Measurements from ENCODE around the gene ACSS3.

DNA sequence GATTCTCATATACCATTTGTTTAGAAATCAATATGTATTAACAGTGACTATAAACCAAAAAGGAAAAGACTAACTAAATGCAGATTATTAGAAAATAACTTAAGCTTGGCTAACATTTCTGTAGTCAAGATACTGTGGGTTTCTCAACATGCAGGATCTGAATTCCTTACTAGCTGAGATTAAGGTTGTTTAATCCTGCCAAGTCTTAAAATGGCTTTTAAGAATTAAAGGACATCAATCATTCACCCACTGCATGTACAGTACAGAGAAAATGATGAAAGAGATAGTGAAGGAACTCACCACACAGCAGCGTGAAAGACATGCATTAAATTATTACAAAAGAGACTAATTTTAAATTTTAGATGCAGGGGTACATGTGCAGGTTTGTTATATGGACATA is 3.8 kb downstream of the ACSS3 start:
- TF ChIP-seq, protein P1, sequence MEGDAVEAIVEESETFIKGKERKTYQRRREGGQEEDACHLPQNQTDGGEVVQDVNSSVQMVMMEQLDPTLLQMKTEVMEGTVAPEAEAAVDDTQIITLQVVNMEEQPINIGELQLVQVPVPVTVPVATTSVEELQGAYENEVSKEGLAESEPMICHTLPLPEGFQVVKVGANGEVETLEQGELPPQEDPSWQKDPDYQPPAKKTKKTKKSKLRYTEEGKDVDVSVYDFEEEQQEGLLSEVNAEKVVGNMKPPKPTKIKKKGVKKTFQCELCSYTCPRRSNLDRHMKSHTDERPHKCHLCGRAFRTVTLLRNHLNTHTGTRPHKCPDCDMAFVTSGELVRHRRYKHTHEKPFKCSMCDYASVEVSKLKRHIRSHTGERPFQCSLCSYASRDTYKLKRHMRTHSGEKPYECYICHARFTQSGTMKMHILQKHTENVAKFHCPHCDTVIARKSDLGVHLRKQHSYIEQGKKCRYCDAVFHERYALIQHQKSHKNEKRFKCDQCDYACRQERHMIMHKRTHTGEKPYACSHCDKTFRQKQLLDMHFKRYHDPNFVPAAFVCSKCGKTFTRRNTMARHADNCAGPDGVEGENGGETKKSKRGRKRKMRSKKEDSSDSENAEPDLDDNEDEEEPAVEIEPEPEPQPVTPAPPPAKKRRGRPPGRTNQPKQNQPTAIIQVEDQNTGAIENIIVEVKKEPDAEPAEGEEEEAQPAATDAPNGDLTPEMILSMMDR (optimal IDR thresholded peaks at IDR 0.05 in 1 of 3, IDR thresholded peaks at IDR 0.05 in 1 of 3, conservative IDR thresholded peaks at IDR 0.05 in 1 of 3; ENCODE audit: extremely low read depth in 1 of 3, insufficient read depth in 2 of 3, low read length in 3 of 3) = no peak
- TF ChIP-seq EZH2 (IDR thresholded peaks at IDR 0.05; ENCODE audit: low read length) = no peak

Measured in keratinocyte (primary cell).